ENCODE data around the gene NCCRP1.

GRCh38 chr19:39188960-39189359 lies 7.8 kb upstream of the NCCRP1 start:
- TF ChIP-seq CTCF (IDR thresholded peaks at IDR 0.05 in 8 of 11, conservative IDR thresholded peaks at IDR 0.05 in 3 of 11), result no peak
- TF ChIP-seq POLR2A (IDR thresholded peaks at IDR 0.05), result no peak
